H1 (cell line): ENCODE measurements around the gene CALR. TPM values are rescaled to one million over a fixed set of nuclear protein-coding genes. Genes with fewer than 3 reads are reported as not detected.

Experiments
- EZH2 ChIP-seq: fragments of 200-600 bp; sonication (generic); IDR thresholded peaks from 2 replicates; pipeline ENCODE4 v1.7.1; 2012; ENCODE audit warnings: low read depth, mild to moderate bottlenecking, moderate library complexity, low read length, inconsistent platforms; ENCODE audit not compliant: severe bottlenecking
- RBBP5 ChIP-seq: IDR thresholded peaks from 2 replicates; pipeline ENCODE4 v1.7.1; 2012; ENCODE audit warnings: low read depth, mild to moderate bottlenecking, inconsistent platforms, low read length, moderate library complexity, borderline replicate concordance
- RXRA ChIP-seq: IDR thresholded peaks from 2 replicates; pipeline ENCODE4 v1.6.1; 2011; ENCODE audit warnings: low read depth, mild to moderate bottlenecking, low read length, moderate library complexity; ENCODE audit not compliant: insufficient read depth
- SAP30 ChIP-seq: fragments of 300-600 bp; sonication (generic); IDR thresholded peaks from 2 replicates; pipeline ENCODE4 v1.7.1; 2012; ENCODE audit warnings: low read length, moderate library complexity, mild to moderate bottlenecking, inconsistent platforms; ENCODE audit not compliant: insufficient read depth, insufficient replicate concordance
- polyA plus RNA-seq, 7 experiments: library from polyadenylated mRNA; depleted of rRNA in 3 of 7; stranded (reverse) in 5 of 7; unstranded in 2 of 7; fragments of >200 nt in 5 of 7; fragments of 200-250 nt in 2 of 7; gene quantifications; 1 replicate in 5 of 7; 2 replicates in 1 of 7; 4 replicates in 1 of 7; pipeline versions ENCODE4 v1.2.1 to v1.2.3, GENCODE V29; 2011 to 2013; ENCODE audit warnings: missing spikeins in 2 of 7, mixed read lengths in 2 of 7
- total RNA-seq: library from RNA; stranded (reverse); fragmentation: NEBNext Ultra II Directional; extraction: Animal tissue kit (Norgen Biotek cat#: 25700); gene quantifications from 2 replicates; pipeline ENCODE4 v1.2.1, GENCODE V29; 2021

CALR gene
- total and polyA plus RNA-seq, 2 of the 8 experiments (the other 6 are each of a cell fraction or from before 2014, with no cell fraction given): 591 to 1,155 TPM

DNA sequence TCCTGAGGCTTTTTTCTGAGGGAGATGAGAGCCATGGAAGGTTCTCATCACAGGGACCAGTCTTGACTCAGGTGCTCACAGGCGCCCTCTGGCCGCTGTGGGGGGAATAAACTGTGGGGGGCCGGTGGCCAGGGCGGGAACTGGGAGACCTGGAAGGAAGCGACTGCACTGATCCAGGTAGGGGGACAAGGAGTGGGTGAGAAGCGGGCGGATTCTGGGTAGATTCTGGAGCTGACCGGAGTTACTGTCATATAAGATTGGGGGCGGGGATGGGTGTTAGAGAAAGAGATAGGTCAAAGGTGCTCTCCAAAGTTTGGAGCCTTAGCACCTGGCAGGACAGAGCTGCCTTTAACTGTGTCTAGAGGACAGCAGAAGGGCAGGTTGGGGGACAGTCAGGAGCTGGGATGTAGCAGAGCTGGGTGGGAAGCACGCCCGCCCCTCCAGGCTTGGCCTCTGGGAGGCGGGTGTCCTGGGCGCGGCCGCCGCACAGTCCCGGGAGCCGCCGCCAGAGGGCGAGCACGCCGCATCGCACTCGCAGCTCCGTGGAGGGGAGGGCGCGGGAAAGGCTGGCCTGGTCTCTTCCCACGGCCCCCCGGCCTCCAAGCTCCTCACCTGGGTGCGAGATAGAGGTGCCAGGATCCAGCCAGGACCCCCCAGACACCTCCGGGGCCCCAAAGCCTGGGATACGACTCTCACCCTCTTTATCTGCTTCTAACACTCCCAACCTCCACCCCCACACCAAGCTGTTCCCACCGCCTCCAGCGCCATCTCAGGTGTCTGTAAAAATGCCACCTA lies 26.8 kb downstream of the CALR start (continued):
- TF ChIP-seq EZH2 (no peak), RXRA (no peak), RBBP5 (no peak), SAP30 (no peak)
- TF ChIP-seq, all 59 proteins: peak for 16
